HepG2 (cell line): ENCODE data around the gene TXNRD3. TPM values are rescaled to one million over a fixed set of nuclear protein-coding genes. Genes with fewer than 3 reads are reported as not detected.
A peak's percentile ranks its signal among the peaks of the same experiment; 100 is the strongest.

Source experiments
- HMGXB4 ChIP-seq, 2 experiments: sonication (generic) in 1 of 2; formaldehyde crosslinking in 1 of 2; IDR thresholded peaks; 2 replicates each; pipeline versions ENCODE4 v1.4.0 to v1.6.1; 2018 to 2020; ENCODE audit warnings: missing genetic modification reagents in 2 of 2, borderline replicate concordance in 1 of 2, low read depth in 1 of 2, mild to moderate bottlenecking in 1 of 2, missing biosample characterization in 1 of 2
- HNF4G ChIP-seq, 2 experiments: sonication (generic) in 1 of 2; formaldehyde crosslinking in 1 of 2; IDR thresholded peaks; 2 replicates each; pipeline versions ENCODE4 v1.4.0 to v1.6.1; 2011 to 2020; ENCODE audit warnings: borderline replicate concordance in 2 of 2, low read depth in 2 of 2, mild to moderate bottlenecking in 2 of 2, low read length in 1 of 2, missing genetic modification reagents in 1 of 2, moderate library complexity in 1 of 2
- KDM4B ChIP-seq: sonication (generic); formaldehyde crosslinking; IDR thresholded peaks from 2 replicates; pipeline ENCODE4 v1.4.0; 2020; ENCODE audit warnings: missing genetic modification reagents
- MAF1 ChIP-seq: sonication (generic); formaldehyde crosslinking; IDR thresholded peaks from 2 replicates; pipeline ENCODE4 v1.5.0; 2020; ENCODE audit warnings: missing genetic modification reagents, borderline replicate concordance
- MLXIP ChIP-seq: sonication (generic); formaldehyde crosslinking; IDR thresholded peaks from 2 replicates; pipeline ENCODE4 v1.9.0; 2021; ENCODE audit warnings: missing genetic modification reagents, borderline replicate concordance
- PAX8 ChIP-seq: sonication (generic); formaldehyde crosslinking; IDR thresholded peaks from 2 replicates; pipeline ENCODE4 v1.8.0; 2022; ENCODE audit warnings: mild to moderate bottlenecking, missing genetic modification reagents, borderline replicate concordance
- SOX13 ChIP-seq, 3 experiments: fragments of 450-650 bp in 1 of 3; sonication (generic) in 1 of 3; formaldehyde crosslinking in 1 of 3; IDR thresholded peaks in 2 of 3; conservative IDR thresholded peaks in 1 of 3; 2 replicates each; pipeline versions ENCODE4 v1.5.0 to v1.6.1; 2016 to 2020; ENCODE audit warnings: antibody characterized with exemption in 1 of 3, mild to moderate bottlenecking in 1 of 3, missing compliant biosample characterization in 1 of 3, missing genetic modification reagents in 1 of 3, moderate library complexity in 1 of 3
- WIZ ChIP-seq: sonication (generic); formaldehyde crosslinking; IDR thresholded peaks from 2 replicates; pipeline ENCODE4 v1.5.1; 2020; ENCODE audit warnings: mild to moderate bottlenecking, missing genetic modification reagents
- XBP1 ChIP-seq: sonication (generic); formaldehyde crosslinking; IDR thresholded peaks from 2 replicates; pipeline ENCODE4 v1.5.0; 2020; ENCODE audit warnings: missing genetic modification reagents
- ZBTB10 ChIP-seq: sonication (generic); formaldehyde crosslinking; IDR thresholded peaks from 2 replicates; pipeline ENCODE4 v1.4.0; 2020; ENCODE audit warnings: missing genetic modification reagents, borderline replicate concordance
- ZFP62 ChIP-seq: sonication (generic); formaldehyde crosslinking; IDR thresholded peaks from 2 replicates; pipeline ENCODE4 v1.4.0; 2020; ENCODE audit warnings: missing genetic modification reagents
- ZKSCAN8 ChIP-seq: IDR thresholded peaks from 2 replicates; pipeline ENCODE4 v1.6.1; 2016; ENCODE audit warnings: borderline replicate concordance, missing genetic modification reagents, missing compliant biosample characterization
- ZNF12 ChIP-seq: sonication (generic); formaldehyde crosslinking; IDR thresholded peaks from 2 replicates; pipeline ENCODE4 v1.5.0; 2020; ENCODE audit warnings: missing genetic modification reagents
- ZNF124 ChIP-seq: sonication (generic); formaldehyde crosslinking; IDR thresholded peaks from 2 replicates; pipeline ENCODE4 v1.4.0; 2020; ENCODE audit warnings: missing genetic modification reagents
- ZNF143 ChIP-seq: sonication (generic); formaldehyde crosslinking; IDR thresholded peaks from 2 replicates; pipeline ENCODE4 v1.4.0; 2020; ENCODE audit warnings: missing genetic modification reagents
- ZNF207 ChIP-seq: fragments of 450-650 bp; IDR thresholded peaks from 2 replicates; pipeline ENCODE4 v1.6.1; 2016; ENCODE audit warnings: antibody characterized with exemption, borderline replicate concordance
- ZNF33B ChIP-seq: sonication (generic); formaldehyde crosslinking; IDR thresholded peaks from 2 replicates; pipeline ENCODE4 v1.5.1; 2020; ENCODE audit warnings: mild to moderate bottlenecking, missing genetic modification reagents
- ZNF543 ChIP-seq: sonication (generic); formaldehyde crosslinking; IDR thresholded peaks from 2 replicates; pipeline ENCODE4 v1.4.0; 2020; ENCODE audit warnings: mild to moderate bottlenecking, missing genetic modification reagents
- polyA plus RNA-seq, 8 experiments: library from polyadenylated mRNA; depleted of rRNA in 3 of 8; stranded (reverse) in 7 of 8; unstranded in 1 of 8; fragments of >200 nt; fragmentation: Illumina TruSeq in 4 of 8; extraction: Trizol in 4 of 8; gene quantifications; 2 replicates each; pipeline versions ENCODE4 v1.2.1 to v1.2.3, GENCODE V29; 2011 to 2016; ENCODE audit warnings: low read depth in 4 of 8, missing spikeins in 1 of 8, mixed read lengths in 1 of 8; ENCODE audit not compliant: insufficient read depth in 1 of 8
- total RNA-seq, 5 experiments: library from RNA; depleted of rRNA; stranded (reverse); fragments of >200 nt; fragmentation: Illumina TruSeq; extraction: Trizol; gene quantifications; 2 replicates each; pipeline ENCODE4 v1.2.3, GENCODE V29; 2016; ENCODE audit warnings: low read depth in 1 of 5

TXNRD3 gene
- total and polyA plus RNA-seq, 2 of the 13 experiments (the other 11 are each of a cell fraction or from before 2014, with no cell fraction given), result 4.8 to 20.7 TPM

GRCh38 chr3:126654571-126655383 is at the start of gene TXNRD3 (continued):
- peak; percentile 64; the same call in 1 of the 2 replicates for TF ChIP-seq ZBTB10 (CRISPR knock-in tag)
- TF ChIP-seq SOX13 (IDR thresholded peaks at IDR 0.05), result no peak
- no peak for TF ChIP-seq SOX13 (CRISPR knock-in tag; conservative IDR thresholded peaks at IDR 0.05 in 1 of 2, IDR thresholded peaks at IDR 0.05 in 1 of 2)
- no peak for TF ChIP-seq WIZ (CRISPR knock-in tag)
- no peak for TF ChIP-seq MAF1
- TF ChIP-seq ZNF143, result no peak
- TF ChIP-seq ZNF33B (CRISPR knock-in tag), result 0 out of 2 replicates have a peak, but pooled peaks have one; percentile 24
- peak; percentile 42; the same call in 1 of the 2 replicates for TF ChIP-seq MLXIP (CRISPR knock-in tag)
- peak; percentile 80; the same call in 1 of the 2 replicates for TF ChIP-seq PAX8 (CRISPR knock-in tag)
- TF ChIP-seq ZNF207, result no peak
- no peak for TF ChIP-seq ZKSCAN8 (CRISPR knock-in tag)
- 0 out of 2 replicates have a peak, but pooled peaks have one; percentile 22 for TF ChIP-seq ZNF543 (CRISPR knock-in tag)
- 0 out of 2 replicates have a peak, but pooled peaks have one; percentile 8 for TF ChIP-seq KDM4B
- 0 out of 2 replicates have a peak, but pooled peaks have one; percentile 9 for TF ChIP-seq ZNF12 (CRISPR knock-in tag)
- no peak for TF ChIP-seq ZFP62
- no peak for TF ChIP-seq ZNF124
- no peak for TF ChIP-seq XBP1
- TF ChIP-seq HMGXB4 (CRISPR knock-in tag; IDR thresholded peaks at IDR 0.05; ENCODE audit: borderline replicate concordance in 1 of 2, low read depth in 1 of 2), result peak; percentile 33 to 69; a peak in 3 of 4 replicates
- TF ChIP-seq HNF4G (IDR thresholded peaks at IDR 0.05; ENCODE audit: borderline replicate concordance, low read depth, low read length), result no peak
- TF ChIP-seq HNF4G (CRISPR knock-in tag; IDR thresholded peaks at IDR 0.05; ENCODE audit: borderline replicate concordance, low read depth), result 0 out of 2 replicates have a peak, but pooled peaks have one; percentile 45
